ENCODE data around the gene ROBO2.

The ROBO2 gene

GRCh38 chr3:77063423-77063822 lies 23.5 kb downstream of the ROBO2 start:
- Mint-ChIP-seq H3K27me3 (no peaks in the 10 kb centered on the region), H3K4me1 (no peaks in the 10 kb centered on the region), H3K27ac (ENCODE audit: low read depth) (no peak overlapping the region), H3K36me3 (ENCODE audit: insufficient read depth) (no peaks in the 10 kb centered on the region), H3K9me3 (peaks cover 20% of the 10 kb centered on the region), H3K4me3 (no peak overlapping the region)
- ATAC-seq (replicated peaks; ENCODE audit: extremely low read depth, poor library complexity, severe bottlenecking) (no peak), DNase-seq (ENCODE audit: low spot score in 2 of 2) (no peak)

- Mint-ChIP-seq H3K36me3 (ENCODE audit: insufficient read depth) (no peaks in the 10 kb centered on the region), H3K27me3 (no peaks in the 10 kb centered on the region), H3K4me3 (no peak overlapping the region), H3K27ac (ENCODE audit: low read depth) (no peak overlapping the region), H3K9me3 (peaks cover 30% of the 10 kb centered on the region), H3K4me1 (no peaks in the 10 kb centered on the region)
- DNase-seq (ENCODE audit: low spot score in 2 of 2) (no peak), ATAC-seq (replicated peaks; ENCODE audit: extremely low read depth, poor library complexity, severe bottlenecking) (no peak)
These were observed 25.9 kb downstream of the ROBO2 start for GRCh38 chr3:77065750-77066149.

GRCh38 chr3:77066829-77067228 lies 26.9 kb downstream of the ROBO2 start:
- no peak overlapping the region for H3K4me3 Mint-ChIP-seq
- H3K9me3 Mint-ChIP-seq, result peaks cover 30% of the 10 kb centered on the region
- H3K36me3 Mint-ChIP-seq (ENCODE audit: insufficient read depth), result no peaks in the 10 kb centered on the region
- H3K27me3 Mint-ChIP-seq, result no peaks in the 10 kb centered on the region
- no peaks in the 10 kb centered on the region for H3K4me1 Mint-ChIP-seq
- DNase-seq (ENCODE audit: low spot score in 2 of 2) (no peak), ATAC-seq (replicated peaks; ENCODE audit: extremely low read depth, poor library complexity, severe bottlenecking) (no peak)
- H3K27ac Mint-ChIP-seq (ENCODE audit: low read depth), result no peak overlapping the region

- DNase-seq (ENCODE audit: low spot score in 2 of 2), result no peak
- Mint-ChIP-seq H3K4me1 (no peaks in the 10 kb centered on the region), H3K27me3 (no peaks in the 10 kb centered on the region), H3K9me3 (peaks cover 31% of the 10 kb centered on the region), H3K36me3 (ENCODE audit: insufficient read depth) (no peaks in the 10 kb centered on the region), H3K27ac (ENCODE audit: low read depth) (no peak overlapping the region), H3K4me3 (no peak overlapping the region)
- no peak for ATAC-seq (replicated peaks; ENCODE audit: extremely low read depth, poor library complexity, severe bottlenecking)
These were observed 28.9 kb downstream of the ROBO2 start for GRCh38 chr3:77068808-77069207.

GRCh38 chr3:77071364-77071763 lies 31.5 kb downstream of the ROBO2 start:
- Mint-ChIP-seq H3K9me3 (peaks cover 32% of the 10 kb centered on the region), H3K27me3 (no peaks in the 10 kb centered on the region), H3K36me3 (ENCODE audit: insufficient read depth) (no peaks in the 10 kb centered on the region), H3K27ac (ENCODE audit: low read depth) (no peak overlapping the region), H3K4me1 (no peaks in the 10 kb centered on the region), H3K4me3 (no peak overlapping the region)
- ATAC-seq (replicated peaks; ENCODE audit: extremely low read depth, poor library complexity, severe bottlenecking) (no peak), DNase-seq (ENCODE audit: low spot score in 2 of 2) (no peak)

GRCh38 chr3:77071809-77072208 lies 31.9 kb downstream of the ROBO2 start:
- DNase-seq (ENCODE audit: low spot score in 2 of 2) (no peak), ATAC-seq (replicated peaks; ENCODE audit: extremely low read depth, poor library complexity, severe bottlenecking) (no peak)
- Mint-ChIP-seq H3K4me3 (no peak overlapping the region), H3K4me1 (no peaks in the 10 kb centered on the region), H3K9me3 (peaks cover 29% of the 10 kb centered on the region), H3K27ac (ENCODE audit: low read depth) (no peak overlapping the region), H3K36me3 (ENCODE audit: insufficient read depth) (no peaks in the 10 kb centered on the region), H3K27me3 (no peaks in the 10 kb centered on the region)

GRCh38 chr3:77072232-77072631 lies 32.3 kb downstream of the ROBO2 start:
- DNase-seq (ENCODE audit: low spot score in 2 of 2), result no peak
- no peaks in the 10 kb centered on the region for H3K36me3 Mint-ChIP-seq (ENCODE audit: insufficient read depth)
- no peaks in the 10 kb centered on the region for H3K4me1 Mint-ChIP-seq
- no peaks in the 10 kb centered on the region for H3K27me3 Mint-ChIP-seq
- H3K4me3 Mint-ChIP-seq, result no peak overlapping the region
- peaks cover 25% of the 10 kb centered on the region for H3K9me3 Mint-ChIP-seq
- no peak overlapping the region for H3K27ac Mint-ChIP-seq (ENCODE audit: low read depth)
- no peak for ATAC-seq (replicated peaks; ENCODE audit: extremely low read depth, poor library complexity, severe bottlenecking)

- ATAC-seq (replicated peaks; ENCODE audit: extremely low read depth, poor library complexity, severe bottlenecking) (no peak), DNase-seq (ENCODE audit: low spot score in 2 of 2) (no peak)
- no peak overlapping the region for H3K27ac Mint-ChIP-seq (ENCODE audit: low read depth)
- H3K36me3 Mint-ChIP-seq (ENCODE audit: insufficient read depth), result no peaks in the 10 kb centered on the region
- no peaks in the 10 kb centered on the region for H3K27me3 Mint-ChIP-seq
- H3K4me1 Mint-ChIP-seq, result no peaks in the 10 kb centered on the region
- H3K4me3 Mint-ChIP-seq, result no peak overlapping the region
- peaks cover 13% of the 10 kb centered on the region for H3K9me3 Mint-ChIP-seq
These were observed 38.4 kb downstream of the ROBO2 start for GRCh38 chr3:77078279-77078678.

- Mint-ChIP-seq H3K27me3 (no peaks in the 10 kb centered on the region), H3K4me3 (no peak overlapping the region), H3K36me3 (ENCODE audit: insufficient read depth) (no peaks in the 10 kb centered on the region), H3K9me3 (peaks cover 13% of the 10 kb centered on the region), H3K4me1 (no peaks in the 10 kb centered on the region), H3K27ac (ENCODE audit: low read depth) (no peak overlapping the region)
- ATAC-seq (replicated peaks; ENCODE audit: extremely low read depth, poor library complexity, severe bottlenecking) (no peak), DNase-seq (ENCODE audit: low spot score in 2 of 2) (no peak)
These were observed 40.2 kb downstream of the ROBO2 start for GRCh38 chr3:77079988-77080610.

- no peaks in the 10 kb centered on the region for H3K36me3 Mint-ChIP-seq (ENCODE audit: insufficient read depth)
- H3K27ac Mint-ChIP-seq (ENCODE audit: low read depth), result no peak overlapping the region
- H3K4me3 Mint-ChIP-seq, result no peak overlapping the region
- DNase-seq (ENCODE audit: low spot score in 2 of 2), result no peak
- no peaks in the 10 kb centered on the region for H3K27me3 Mint-ChIP-seq
- H3K4me1 Mint-ChIP-seq, result no peaks in the 10 kb centered on the region
- ATAC-seq (replicated peaks; ENCODE audit: extremely low read depth, poor library complexity, severe bottlenecking), result no peak
- peaks cover 13% of the 10 kb centered on the region for H3K9me3 Mint-ChIP-seq
These were observed 41.4 kb downstream of the ROBO2 start for GRCh38 chr3:77081240-77081661.

- DNase-seq (ENCODE audit: low spot score in 2 of 2) (no peak), ATAC-seq (replicated peaks; ENCODE audit: extremely low read depth, poor library complexity, severe bottlenecking) (no peak)
- H3K27me3 Mint-ChIP-seq, result no peaks in the 10 kb centered on the region
- H3K4me3 Mint-ChIP-seq, result no peak overlapping the region
- H3K27ac Mint-ChIP-seq (ENCODE audit: low read depth), result no peak overlapping the region
- no peaks in the 10 kb centered on the region for H3K4me1 Mint-ChIP-seq
- H3K9me3 Mint-ChIP-seq, result peaks cover 13% of the 10 kb centered on the region
- H3K36me3 Mint-ChIP-seq (ENCODE audit: insufficient read depth), result no peaks in the 10 kb centered on the region
These were observed 44.6 kb downstream of the ROBO2 start for GRCh38 chr3:77084511-77084910.

GRCh38 chr3:77086408-77086807 lies 46.5 kb downstream of the ROBO2 start:
- Mint-ChIP-seq H3K36me3 (ENCODE audit: insufficient read depth) (no peaks in the 10 kb centered on the region), H3K27me3 (no peaks in the 10 kb centered on the region), H3K4me1 (no peaks in the 10 kb centered on the region), H3K9me3 (peaks cover 8% of the 10 kb centered on the region), H3K27ac (ENCODE audit: low read depth) (no peak overlapping the region), H3K4me3 (no peak overlapping the region)
- ATAC-seq (replicated peaks; ENCODE audit: extremely low read depth, poor library complexity, severe bottlenecking) (no peak), DNase-seq (ENCODE audit: low spot score in 2 of 2) (no peak)

- Mint-ChIP-seq H3K4me1 (no peaks in the 10 kb centered on the region), H3K4me3 (no peak overlapping the region), H3K9me3 (peaks cover 9% of the 10 kb centered on the region), H3K27ac (ENCODE audit: low read depth) (no peak overlapping the region), H3K27me3 (no peaks in the 10 kb centered on the region), H3K36me3 (ENCODE audit: insufficient read depth) (no peaks in the 10 kb centered on the region)
- DNase-seq (ENCODE audit: low spot score in 2 of 2), result no peak
- ATAC-seq (replicated peaks; ENCODE audit: extremely low read depth, poor library complexity, severe bottlenecking), result no peak
These were observed 51.9 kb downstream of the ROBO2 start for GRCh38 chr3:77091809-77092208.

GRCh38 chr3:77093101-77093500 lies 53.2 kb downstream of the ROBO2 start:
- no peak overlapping the region for H3K4me3 Mint-ChIP-seq
- no peak overlapping the region for H3K27ac Mint-ChIP-seq (ENCODE audit: low read depth)
- H3K9me3 Mint-ChIP-seq, result peaks cover 22% of the 10 kb centered on the region
- H3K4me1 Mint-ChIP-seq, result no peaks in the 10 kb centered on the region
- no peaks in the 10 kb centered on the region for H3K27me3 Mint-ChIP-seq
- DNase-seq (ENCODE audit: low spot score in 2 of 2) (no peak), ATAC-seq (replicated peaks; ENCODE audit: extremely low read depth, poor library complexity, severe bottlenecking) (no peak)
- H3K36me3 Mint-ChIP-seq (ENCODE audit: insufficient read depth), result no peaks in the 10 kb centered on the region
